ENCODE data around the gene PCYT2. TPM values are rescaled to one million over a fixed set of nuclear protein-coding genes. Genes with fewer than 3 reads are reported as not detected.

The PCYT2 gene
- total RNA-seq, 1 experiment from 2014 or later, result 51.5 TPM

GRCh38 chr17:81947189-81947588 lies 36.0 kb upstream of the PCYT2 start, which contains the start of gene MYADML2:
Gene MYADML2 (minus strand): TSS chr17:81947233. CDS start chr17:81941741, 5,492 bp downstream.
- Histone ChIP-seq H3K27me3 (ENCODE audit: insufficient read depth, low read length) (no peaks in the 10 kb centered on the region), H3K4me2 (ENCODE audit: low read length) (no peak within 1 kb of the TSS), H3K9me2 (ENCODE audit: insufficient read depth) (no peaks in the 10 kb centered on the region), H2AFZ (ENCODE audit: low read depth, low read length, poor library complexity, severe bottlenecking) (no peak within 1 kb of the TSS), H3K9ac (ENCODE audit: low read length) (no peak within 1 kb of the TSS), H3K9me3 (ENCODE audit: control insufficient read depth in 1 of 2, insufficient read depth in 1 of 2, low read depth in 1 of 2, low read length in 2 of 2) (no peaks in the 10 kb centered on the region), H3K36me3 (ENCODE audit: control insufficient read depth in 1 of 2, insufficient read depth in 2 of 2, low read length in 2 of 2) (no peaks in the 10 kb centered on the region), H3K27ac (ENCODE audit: low read depth, low read length) (no peak within 1 kb of the TSS), H3K4me1 (ENCODE audit: control insufficient read depth in 1 of 2, insufficient read depth in 2 of 2, low read length in 2 of 2) (peaks cover 0 to 10% of the 10 kb centered on the region in 2 experiments; a peak in 1 of 4 replicates), H3K79me2 (ENCODE audit: insufficient read depth, low read length) (no peaks in the 10 kb centered on the region), H4K20me1 (ENCODE audit: insufficient read depth) (no peaks in the 10 kb centered on the region), H3K4me3 (replicated peaks in 1 of 2; ENCODE audit: low read depth in 1 of 2, low read length in 2 of 2) (no peak within 1 kb of the TSS)
- CTCF ChIA-PET, result interaction anchor here (0.7 to 1.0 kb wide), 2 partner anchors 12 kb away, joined by 3 to 4 read pairs; no protein-coding TSS in a partner anchor
- TF ChIP-seq ATF3 (IDR thresholded peaks at IDR 0.05) (no peak), ZBTB33 (IDR thresholded peaks at IDR 0.05; ENCODE audit: extremely low read depth, insufficient replicate concordance, low read length) (no peak), SIN3A (IDR thresholded peaks at IDR 0.05; ENCODE audit: low read depth) (no peak), SRF (IDR thresholded peaks at IDR 0.05; ENCODE audit: low read depth) (no peak), JUND (IDR thresholded peaks at IDR 0.05) (no peak), ZNF274 (IDR thresholded peaks at IDR 0.05; ENCODE audit: low read depth, low read length) (no peak), POLR2A (IDR thresholded peaks at IDR 0.05; ENCODE audit: borderline replicate concordance, extremely low read depth, insufficient read depth, insufficient read length) (no peak), ELF1 (IDR thresholded peaks at IDR 0.05; ENCODE audit: borderline replicate concordance, low read depth) (no peak), ZFX (IDR thresholded peaks at IDR 0.05) (no peak), CEBPB (IDR thresholded peaks at IDR 0.05; ENCODE audit: low read depth) (no peak), EZH2 (IDR thresholded peaks at IDR 0.05) (no peak), SP1 (IDR thresholded peaks at IDR 0.05; ENCODE audit: low read depth) (no peak), CTCF (IDR thresholded peaks at IDR 0.05 in 2 of 3, conservative IDR thresholded peaks at IDR 0.05 in 1 of 3; ENCODE audit: borderline replicate concordance in 1 of 3, insufficient read depth in 1 of 3, low read depth in 2 of 3, low read length in 2 of 3) (no peak), MAX (IDR thresholded peaks at IDR 0.05) (no peak), REST (IDR thresholded peaks at IDR 0.05; ENCODE audit: low read depth) (no peak), FOSL1 (IDR thresholded peaks at IDR 0.05; ENCODE audit: low read depth) (no peak), TCF7L2 (IDR thresholded peaks at IDR 0.05; ENCODE audit: borderline replicate concordance, extremely low read depth, insufficient read depth, insufficient read length) (no peak), EZH2phosphoT487 (IDR thresholded peaks at IDR 0.05; ENCODE audit: borderline replicate concordance) (no peak), CBX3 (IDR thresholded peaks at IDR 0.05; ENCODE audit: low read depth) (no peak)
- intact Hi-C loops (cut with micrococcal nuclease), result no loop called here
- RAD21 ChIA-PET (ENCODE audit: low non-redundant PET in 1 of 2, low total read pairs in 2 of 2, uncharacterized antibody in 2 of 2, unreplicated experiment in 2 of 2), result no interaction called here
- ATAC-seq, result no peak
- POLR2A ChIA-PET, result no interaction called here
- no peak for DNase-seq (ENCODE audit: low read depth, low spot score)
- BruUV-seq (replicated peaks), result no TSS peak
